Large intestine (tissue), 3 donors: ENCODE data around the gene STK39. TPM values are rescaled to one million over a fixed set of nuclear protein-coding genes. Genes with fewer than 3 reads are reported as not detected.

Experiments used
- DNase-seq, 2 donors: peaks; one replicate each; pipeline versions ENCODE4 v3.0.0 to v3.0.0-alpha.2; 2013
- H3K27ac ChIP-seq: one replicate; pipeline ENCODE4 v1.5.1; 2013; ENCODE audit warnings: low read length
- H3K27me3 ChIP-seq: 2 replicates; pipeline ENCODE4 v1.6.1; 2013; ENCODE audit warnings: low read length; ENCODE audit not compliant: control insufficient read depth, insufficient read depth
- H3K36me3 ChIP-seq: 2 replicates; pipeline ENCODE4 v1.6.1; 2013; ENCODE audit warnings: low read length; ENCODE audit not compliant: control insufficient read depth, insufficient read depth
- H3K4me1 ChIP-seq: one replicate; pipeline ENCODE4 v1.6.1; 2013; ENCODE audit warnings: low read length; ENCODE audit not compliant: control insufficient read depth, insufficient read depth
- H3K4me3 ChIP-seq: one replicate; pipeline ENCODE4 v1.5.1; 2013; ENCODE audit warnings: low read length
- H3K9me3 ChIP-seq: one replicate; pipeline ENCODE4 v1.6.1; 2013; ENCODE audit warnings: mild to moderate bottlenecking, low read depth, low read length, moderate library complexity; ENCODE audit not compliant: control insufficient read depth
- WGBS: methylation state at CpG from one replicate; pipeline ENCODE4 v1.1.5; 2013; ENCODE audit warnings: low lambda C conversion rate; ENCODE audit not compliant: insufficient coverage; 5-methylcytosine and 5-hydroxymethylcytosine counted together
- polyA plus RNA-seq: library from polyadenylated mRNA; unstranded; fragments of 120-200 nt; gene quantifications from one replicate; pipeline ENCODE4 v1.2.1, GENCODE V29; 2013

Gene STK39
- polyA plus RNA-seq, 1 donor = 22.4 TPM

DNA sequence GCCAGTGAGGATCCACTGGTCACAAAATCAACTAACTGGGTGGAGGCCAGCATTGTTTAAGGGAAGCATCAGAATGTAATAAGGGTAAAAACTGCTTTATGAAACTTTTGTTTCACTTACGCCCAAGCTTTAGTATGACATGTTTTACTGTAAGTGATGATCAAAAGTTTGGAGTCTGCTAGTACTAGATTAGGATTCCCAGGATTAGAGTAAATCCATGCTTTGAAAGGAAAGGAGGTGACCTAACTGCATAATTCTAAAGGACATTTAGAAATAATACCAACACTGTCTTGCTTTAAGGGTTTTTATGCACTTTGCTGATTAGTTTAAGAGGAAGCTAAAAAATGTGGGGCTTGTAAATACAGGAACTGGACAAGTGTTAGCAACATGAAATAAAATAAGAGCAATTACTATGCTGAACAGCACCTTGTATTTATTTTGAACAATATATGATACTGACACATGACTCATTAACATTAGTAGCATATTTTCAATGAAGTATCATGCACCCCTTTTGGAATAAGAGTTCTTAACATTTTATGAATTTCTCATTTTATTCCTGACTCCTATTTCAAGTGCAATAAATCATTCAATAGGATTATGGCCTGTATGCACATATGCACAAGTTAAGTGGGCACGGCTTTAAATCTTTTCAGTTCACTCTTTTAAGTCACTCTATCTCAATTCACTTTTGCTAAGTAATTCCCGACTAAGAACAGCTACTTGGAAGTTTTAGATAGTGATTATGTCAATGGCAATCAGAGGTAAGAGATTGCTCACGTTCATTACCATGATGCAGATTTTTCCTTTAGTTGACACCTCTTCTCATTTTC lies 62.5 kb downstream of the STK39 start:
- H3K4me3 ChIP-seq = no peak overlapping the region
- WGBS = 100% methylated on average over 1 of the region's 4 CpGs
- H3K27ac ChIP-seq = peak overlapping the region; percentile 21
- DNase-seq = no peak
- H3K36me3 ChIP-seq = no peaks in the 10 kb centered on the region
- peaks cover 15% of the 10 kb centered on the region for H3K4me1 ChIP-seq
- H3K9me3 ChIP-seq = no peaks in the 10 kb centered on the region
- no peaks in the 10 kb centered on the region for H3K27me3 ChIP-seq

DNA sequence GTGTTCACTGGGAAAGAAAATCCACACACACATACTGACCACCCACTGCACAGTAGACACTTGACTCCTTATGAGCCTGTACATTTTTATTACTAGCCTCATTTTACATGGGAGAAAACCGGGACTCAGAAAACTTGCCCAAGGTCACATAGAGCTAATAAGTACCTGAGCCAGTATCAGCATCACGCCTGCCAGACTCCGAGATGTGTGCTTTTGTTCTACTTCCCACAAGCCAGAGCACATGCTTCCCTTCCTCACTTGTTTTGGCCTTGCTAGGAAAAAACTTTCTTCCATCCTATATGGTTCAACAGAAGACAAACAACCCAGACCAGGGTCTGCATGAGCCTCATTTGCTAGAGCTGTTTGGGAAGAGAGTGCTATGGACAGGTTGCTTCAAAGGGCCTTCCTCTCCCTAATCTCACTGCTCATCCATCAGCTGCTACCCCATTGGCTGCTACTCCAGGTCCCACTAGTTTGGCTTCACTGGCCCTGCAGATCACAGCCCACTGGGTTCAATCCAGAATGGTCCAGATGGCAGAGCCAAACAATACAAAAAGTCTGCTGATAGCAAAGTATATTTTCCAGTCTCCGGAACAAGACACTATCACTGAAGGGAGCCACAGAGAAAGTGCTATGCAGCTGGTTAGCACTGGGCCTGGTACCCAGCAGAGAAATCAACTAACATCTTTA lies 63.9 kb downstream of the STK39 start:
- H3K36me3 ChIP-seq = peaks cover 2% of the 10 kb centered on the region
- no peaks in the 10 kb centered on the region for H3K9me3 ChIP-seq
- DNase-seq = no peak
- H3K4me3 ChIP-seq = no peak overlapping the region
- H3K4me1 ChIP-seq = peaks cover 12% of the 10 kb centered on the region
- H3K27me3 ChIP-seq = no peaks in the 10 kb centered on the region
- no CpG with 5 or more reads among the region's 4 CpGs for WGBS
- H3K27ac ChIP-seq = no peak overlapping the region

GRCh38 chr2:168182550-168183249 lies 64.7 kb downstream of the STK39 start:
- no CpG with 5 or more reads among the region's 5 CpGs for WGBS
- H3K4me3 ChIP-seq = no peak overlapping the region
- DNase-seq = no peak
- H3K4me1 ChIP-seq = peaks cover 12% of the 10 kb centered on the region
- H3K9me3 ChIP-seq = no peaks in the 10 kb centered on the region
- no peaks in the 10 kb centered on the region for H3K27me3 ChIP-seq
- H3K27ac ChIP-seq = no peak overlapping the region
- H3K36me3 ChIP-seq = peaks cover 2% of the 10 kb centered on the region

- Histone ChIP-seq H3K27ac (no peak overlapping the region), H3K4me3 (no peak overlapping the region), H3K4me1 (peaks cover 11% of the 10 kb centered on the region), H3K9me3 (no peaks in the 10 kb centered on the region), H3K36me3 (peaks cover 2% of the 10 kb centered on the region), H3K27me3 (no peaks in the 10 kb centered on the region)
- WGBS = 75% methylated on average over 2 of the region's 4 CpGs
- peak in 1 of 2 donors; percentile 63 for DNase-seq
These were observed 65.6 kb downstream of the STK39 start for GRCh38 chr2:168181825-168182224.

GRCh38 chr2:168180914-168181313 lies 66.5 kb downstream of the STK39 start:
- no peaks in the 10 kb centered on the region for H3K9me3 ChIP-seq
- WGBS = no CpG with 5 or more reads among the region's 3 CpGs
- H3K4me3 ChIP-seq = no peak overlapping the region
- no peaks in the 10 kb centered on the region for H3K27me3 ChIP-seq
- DNase-seq = no peak
- peaks cover 2% of the 10 kb centered on the region for H3K36me3 ChIP-seq
- peaks cover 6% of the 10 kb centered on the region for H3K4me1 ChIP-seq
- H3K27ac ChIP-seq = no peak overlapping the region

- H3K27me3 ChIP-seq = no peaks in the 10 kb centered on the region
- peaks cover 2% of the 10 kb centered on the region for H3K4me1 ChIP-seq
- peaks cover 2% of the 10 kb centered on the region for H3K36me3 ChIP-seq
- no peak overlapping the region for H3K4me3 ChIP-seq
- WGBS = no CpG with 5 or more reads among the region's 5 CpGs
- H3K9me3 ChIP-seq = no peaks in the 10 kb centered on the region
- no peak for DNase-seq
- no peak overlapping the region for H3K27ac ChIP-seq
These were observed 66.9 kb downstream of the STK39 start for GRCh38 chr2:168180483-168180882.

DNA sequence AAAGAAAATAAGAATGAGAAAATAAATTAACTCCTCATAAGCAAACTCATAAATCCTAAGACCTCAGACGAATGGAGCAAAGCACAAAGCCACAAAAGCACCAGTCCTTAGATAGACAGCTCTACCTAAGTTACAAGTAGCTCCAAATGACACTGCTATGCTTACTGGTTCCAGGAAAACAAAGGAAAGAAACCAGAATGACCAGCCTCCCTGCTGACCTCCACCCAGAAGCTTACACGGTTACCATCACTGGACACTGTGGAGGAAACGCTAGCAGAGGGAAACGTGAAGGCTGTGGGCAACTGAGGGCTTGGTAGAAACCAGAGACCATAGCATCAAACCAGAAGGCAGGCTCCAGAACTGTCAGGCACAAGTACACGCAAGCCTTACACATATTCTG lies 67.8 kb downstream of the STK39 start:
- no peak overlapping the region for H3K4me3 ChIP-seq
- peaks cover 2% of the 10 kb centered on the region for H3K4me1 ChIP-seq
- no peak for DNase-seq
- H3K36me3 ChIP-seq = peaks cover 2% of the 10 kb centered on the region
- no peaks in the 10 kb centered on the region for H3K27me3 ChIP-seq
- no peak overlapping the region for H3K27ac ChIP-seq
- no peaks in the 10 kb centered on the region for H3K9me3 ChIP-seq
- WGBS = no CpG with 5 or more reads among the region's 5 CpGs

- Histone ChIP-seq H3K9me3 (no peaks in the 10 kb centered on the region), H3K4me3 (no peak overlapping the region), H3K36me3 (peaks cover 2% of the 10 kb centered on the region), H3K27ac (no peak overlapping the region), H3K4me1 (peaks cover 2% of the 10 kb centered on the region), H3K27me3 (no peaks in the 10 kb centered on the region)
- no peak for DNase-seq
- WGBS = no CpG with 5 or more reads among the region's 4 CpGs
These were observed 68.7 kb downstream of the STK39 start for GRCh38 chr2:168178520-168179324.

DNA sequence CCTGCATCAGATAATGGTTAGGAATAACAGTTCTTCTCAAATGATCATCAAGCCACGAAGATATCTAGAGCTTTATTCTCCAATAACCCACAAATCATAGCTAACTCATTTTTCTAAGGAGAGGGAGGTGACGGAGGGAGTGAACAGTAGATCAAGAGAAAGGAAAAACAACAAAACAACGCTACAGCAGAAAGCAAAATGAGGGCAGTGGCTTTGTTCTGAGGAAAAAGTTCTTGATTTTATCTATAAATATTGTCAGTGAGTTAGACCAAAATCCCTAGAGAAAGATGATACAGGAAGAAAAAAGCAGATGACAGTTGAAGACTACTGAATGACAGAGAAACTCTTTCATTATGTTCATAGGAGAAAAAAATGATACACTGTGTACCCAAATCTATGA lies 71.0 kb downstream of the STK39 start:
- Histone ChIP-seq H3K4me3 (no peak overlapping the region), H3K27ac (no peak overlapping the region), H3K4me1 (no peaks in the 10 kb centered on the region), H3K36me3 (peaks cover 2% of the 10 kb centered on the region), H3K27me3 (no peaks in the 10 kb centered on the region), H3K9me3 (no peaks in the 10 kb centered on the region)
- no peak for DNase-seq
- 83% methylated on average over 2 of the region's 3 CpGs for WGBS

GRCh38 chr2:168175469-168175868 lies 71.9 kb downstream of the STK39 start:
- 97% methylated on average over 3 of the region's 5 CpGs for WGBS
- Histone ChIP-seq H3K27ac (no peak overlapping the region), H3K4me3 (no peak overlapping the region), H3K4me1 (no peaks in the 10 kb centered on the region), H3K9me3 (no peaks in the 10 kb centered on the region), H3K36me3 (peaks cover 2% of the 10 kb centered on the region), H3K27me3 (no peaks in the 10 kb centered on the region)
- DNase-seq = no peak
